ENCODE results near the gene CANX.

CANX gene

DNA sequence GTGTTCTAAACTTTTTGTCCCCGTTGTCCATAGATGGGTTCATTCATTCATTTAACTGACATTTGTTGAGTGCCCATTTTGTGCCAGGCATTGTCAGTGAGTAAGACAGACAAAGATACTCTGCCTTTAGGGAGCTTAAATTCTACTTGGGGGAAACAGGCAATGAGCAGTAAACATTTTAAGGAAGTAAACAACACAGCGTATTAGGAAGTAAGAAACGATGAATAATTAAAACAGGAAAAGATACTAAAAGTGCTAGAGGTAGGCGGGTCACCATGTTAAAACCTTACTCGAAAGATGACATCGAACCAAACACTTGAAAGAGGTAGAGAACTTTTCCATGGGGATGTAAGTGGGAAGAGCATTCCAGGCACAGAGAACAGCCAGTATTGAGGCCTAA is 28.3 kb downstream of the CANX start:
- no peak overlapping the region for H3K4me3 ChIP-seq (ENCODE audit: low read depth, low read length)
- TF ChIP-seq CTCF (conservative IDR thresholded peaks at IDR 0.05; ENCODE audit: low read depth, low read length) = no peak
- DNase-seq (ENCODE audit: low read depth) = no peak

DNA sequence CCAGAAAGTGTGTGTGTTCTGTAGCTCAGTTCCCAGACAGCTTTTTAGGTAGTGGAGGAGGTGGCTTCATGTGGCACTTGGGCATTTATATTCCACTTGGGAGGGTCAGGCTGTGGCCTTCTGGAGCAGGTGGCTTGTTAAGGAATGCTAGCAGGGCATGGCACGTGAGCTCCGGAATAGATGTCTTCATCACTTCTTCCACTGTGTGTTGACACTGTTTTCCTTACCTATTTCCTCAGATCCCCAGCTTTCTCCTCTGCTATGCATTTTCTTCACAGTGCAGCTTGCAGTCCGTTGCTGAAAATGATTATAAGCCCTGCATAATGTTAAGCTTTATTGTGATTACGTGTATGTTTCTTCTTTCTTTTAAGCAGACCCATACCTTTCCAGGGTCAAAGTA is 30.5 kb downstream of the CANX start:
- DNase-seq (ENCODE audit: low read depth) = no peak
- no peak overlapping the region for H3K4me3 ChIP-seq (ENCODE audit: low read depth, low read length)
- no peak for TF ChIP-seq CTCF (conservative IDR thresholded peaks at IDR 0.05; ENCODE audit: low read depth, low read length)

GRCh38 chr5:179729727-179730126 is 31.0 kb downstream of the CANX start:
- TF ChIP-seq CTCF (conservative IDR thresholded peaks at IDR 0.05; ENCODE audit: low read depth, low read length) = no peak
- no peak for DNase-seq (ENCODE audit: low read depth)
- no peak overlapping the region for H3K4me3 ChIP-seq (ENCODE audit: low read depth, low read length)

DNA sequence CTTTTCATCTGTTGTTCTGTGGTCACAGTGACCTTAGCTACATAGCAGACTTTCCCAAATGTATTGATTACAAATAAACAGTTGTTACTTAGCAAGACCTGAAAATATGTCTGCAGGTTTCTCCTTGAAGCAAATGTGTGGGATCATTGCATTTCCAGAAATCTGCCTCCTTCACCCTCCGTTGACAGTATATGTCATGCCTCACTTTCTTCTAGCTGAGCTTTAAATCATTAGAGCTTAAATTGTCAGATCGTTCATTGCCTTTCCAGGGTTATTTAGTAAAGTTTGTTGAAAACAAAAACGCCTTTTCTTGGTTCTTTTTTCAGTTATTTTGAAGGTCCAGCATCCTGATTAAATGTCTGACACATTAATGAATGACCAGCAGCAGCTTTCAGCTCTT is 31.6 kb downstream of the CANX start:
- no peak for DNase-seq (ENCODE audit: low read depth)
- no peak overlapping the region for H3K4me3 ChIP-seq (ENCODE audit: low read depth, low read length)
- TF ChIP-seq CTCF (conservative IDR thresholded peaks at IDR 0.05; ENCODE audit: low read depth, low read length) = no peak

- no peak for TF ChIP-seq CTCF (conservative IDR thresholded peaks at IDR 0.05; ENCODE audit: low read depth, low read length)
- DNase-seq (ENCODE audit: low read depth) = no peak
- no peak overlapping the region for H3K4me3 ChIP-seq (ENCODE audit: low read depth, low read length)
Measured at GRCh38 chr5:179730852-179731251, 32.1 kb downstream of the CANX start.

GRCh38 chr5:179731791-179732411 is 33.1 kb downstream of the CANX start:
- DNase-seq (ENCODE audit: low read depth) = peak; percentile 94
- TF ChIP-seq CTCF (conservative IDR thresholded peaks at IDR 0.05; ENCODE audit: low read depth, low read length) = no peak
- peak overlapping the region; percentile 58 for H3K4me3 ChIP-seq (ENCODE audit: low read depth, low read length)

DNA sequence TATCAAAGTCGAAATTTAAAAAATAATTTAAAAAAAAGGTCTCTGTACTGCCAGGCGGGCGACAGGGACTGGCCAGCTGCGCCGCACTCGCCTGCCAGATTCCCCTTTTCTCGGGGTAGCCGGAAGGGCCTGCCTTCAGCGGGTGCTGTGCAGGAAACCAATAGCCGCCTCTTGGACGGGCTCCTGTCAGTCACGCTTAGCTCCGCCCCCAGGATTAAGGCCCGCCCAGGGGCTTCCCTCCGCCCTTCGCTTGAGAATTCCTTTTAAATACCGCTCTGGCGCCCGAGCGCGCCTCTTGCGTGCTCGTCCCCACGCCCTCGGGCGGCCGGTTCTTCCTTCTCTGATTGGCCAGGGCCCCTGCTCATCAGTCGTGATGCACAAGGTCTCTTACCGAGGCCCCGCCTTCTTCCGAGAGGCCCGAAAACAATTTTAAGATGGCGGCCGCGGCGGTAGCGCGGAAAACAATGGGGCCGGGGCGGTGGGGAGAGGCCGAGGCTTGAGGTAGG is 33.7 kb downstream of the CANX start, which contains the start of gene MAML1:
MAML1 (plus strand) TSS at position 411 of the 506 bp plus-strand sequence. CDS start 291 bp downstream, outside the sequence.
- TF ChIP-seq CTCF (conservative IDR thresholded peaks at IDR 0.05; ENCODE audit: low read depth, low read length) = no peak
- peak within 1 kb of the TSS; percentile 78 for H3K4me3 ChIP-seq (ENCODE audit: low read depth, low read length)
- peak; percentile 100 for DNase-seq (ENCODE audit: low read depth)

Data from choroid plexus epithelial cell (primary cell).